Breast epithelium (tissue), 4 donors: Measurements from ENCODE around the gene ARHGAP31. TPM values are rescaled to one million over a fixed set of nuclear protein-coding genes. Genes with fewer than 3 reads are reported as not detected.

ENCODE experiments used
- DNase-seq, 2 donors: peaks; one replicate each; pipeline ENCODE4 v3.0.0-alpha.2; 2019; ENCODE audit warnings: low spot score in 2 of 2
- H3K27ac ChIP-seq, 2 donors: fragments of 200-600 bp; sonication (generic) in 1 of 2; one replicate each; pipeline ENCODE4 v1.5.1; 2016 to 2019; ENCODE audit warnings: mild to moderate bottlenecking in 1 of 2
- H3K27me3 ChIP-seq, 2 donors: fragments of 200-600 bp; sonication (generic) in 1 of 2; one replicate each; pipeline versions ENCODE4 v1.5.1 to v1.6.0; 2017 to 2019; ENCODE audit warnings: control low read depth in 1 of 2, mild to moderate bottlenecking in 1 of 2
- H3K36me3 ChIP-seq: fragments of 200-600 bp; one replicate; pipeline ENCODE4 v1.5.1; 2019
- H3K4me1 ChIP-seq, 2 donors: fragments of 200-600 bp; sonication (generic); one replicate each; pipeline ENCODE4 v1.5.1; 2016 to 2019; ENCODE audit warnings: control low read depth in 1 of 2
- H3K4me3 ChIP-seq, 3 donors: fragments of 200-600 bp; sonication (generic); 1 replicate in 2 of 3; 2 replicates in 1 of 3; pipeline ENCODE4 v1.5.1; 2016 to 2019; ENCODE audit warnings: mild to moderate bottlenecking in 3 of 3, moderate library complexity in 2 of 3
- H3K9me3 ChIP-seq, 2 donors: fragments of 200-600 bp; sonication (generic) in 1 of 2; one replicate each; pipeline ENCODE4 v1.5.1; 2016 to 2019; ENCODE audit warnings: control low read depth in 1 of 2
- POLR2A ChIP-seq: fragments of 450-650 bp; IDR thresholded peaks from one replicate; pipeline ENCODE4 v1.6.1; 2016; ENCODE audit warnings: antibody characterized with exemption, mild to moderate bottlenecking, moderate library complexity
- POLR2AphosphoS5 ChIP-seq, 3 donors: sonication (generic); formaldehyde crosslinking; IDR thresholded peaks; one replicate each; pipeline ENCODE4 v1.6.1; 2017; ENCODE audit warnings: antibody characterized with exemption in 3 of 3
- intact Hi-C: fragments of 100-400 bp; cut with DNase I; formaldehyde crosslinking; loops from one replicate; pipeline ENCODE4 v1.15.1; 2023; ENCODE audit warnings: low total_unique reads
- total RNA-seq, 3 donors: library from RNA; depleted of rRNA; stranded (reverse); fragments of >200 nt; gene quantifications; one replicate each; pipeline ENCODE4 v1.1.0, GENCODE V29; 2016
- TF ChIP-seq, protein P1 (sequence below), 3 donors: fragments of 450-650 bp; IDR thresholded peaks; one replicate each; pipeline ENCODE4 v1.5.1; 2016 to 2017; ENCODE audit warnings: antibody characterized with exemption in 3 of 3, mild to moderate bottlenecking in 3 of 3, moderate library complexity in 3 of 3

The ARHGAP31 gene
- total RNA-seq, 3 donors from 2014 or later = 11.6 to 19.3 (median 18.2) TPM

- no peak overlapping the region for H3K27ac ChIP-seq
- H3K9me3 ChIP-seq = peaks cover 14 to 56% of the 10 kb centered on the region in 2 donors
- no peak for DNase-seq
- TF ChIP-seq POLR2A = no peak
- H3K4me3 ChIP-seq = no peak overlapping the region
- intact Hi-C loops = no loop called here
- no peaks in the 10 kb centered on the region for H3K4me1 ChIP-seq
- H3K36me3 ChIP-seq = peaks cover 9% of the 10 kb centered on the region
- no peaks in the 10 kb centered on the region for H3K27me3 ChIP-seq
Measured at GRCh38 chr3:119427669-119428068, 133.5 kb downstream of the ARHGAP31 start.

GRCh38 chr3:119428538-119428937 is 134.4 kb downstream of the ARHGAP31 start:
- TF ChIP-seq, protein P1, sequence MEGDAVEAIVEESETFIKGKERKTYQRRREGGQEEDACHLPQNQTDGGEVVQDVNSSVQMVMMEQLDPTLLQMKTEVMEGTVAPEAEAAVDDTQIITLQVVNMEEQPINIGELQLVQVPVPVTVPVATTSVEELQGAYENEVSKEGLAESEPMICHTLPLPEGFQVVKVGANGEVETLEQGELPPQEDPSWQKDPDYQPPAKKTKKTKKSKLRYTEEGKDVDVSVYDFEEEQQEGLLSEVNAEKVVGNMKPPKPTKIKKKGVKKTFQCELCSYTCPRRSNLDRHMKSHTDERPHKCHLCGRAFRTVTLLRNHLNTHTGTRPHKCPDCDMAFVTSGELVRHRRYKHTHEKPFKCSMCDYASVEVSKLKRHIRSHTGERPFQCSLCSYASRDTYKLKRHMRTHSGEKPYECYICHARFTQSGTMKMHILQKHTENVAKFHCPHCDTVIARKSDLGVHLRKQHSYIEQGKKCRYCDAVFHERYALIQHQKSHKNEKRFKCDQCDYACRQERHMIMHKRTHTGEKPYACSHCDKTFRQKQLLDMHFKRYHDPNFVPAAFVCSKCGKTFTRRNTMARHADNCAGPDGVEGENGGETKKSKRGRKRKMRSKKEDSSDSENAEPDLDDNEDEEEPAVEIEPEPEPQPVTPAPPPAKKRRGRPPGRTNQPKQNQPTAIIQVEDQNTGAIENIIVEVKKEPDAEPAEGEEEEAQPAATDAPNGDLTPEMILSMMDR (IDR thresholded peaks at IDR 0.05) = no peak
- no peak for TF ChIP-seq POLR2A
- no peak for TF ChIP-seq POLR2AphosphoS5 (IDR thresholded peaks at IDR 0.05)
- no peak overlapping the region for H3K4me3 ChIP-seq
- peaks cover 14 to 56% of the 10 kb centered on the region in 2 donors for H3K9me3 ChIP-seq
- DNase-seq = no peak
- no peaks in the 10 kb centered on the region for H3K27me3 ChIP-seq
- H3K36me3 ChIP-seq = peaks cover 9% of the 10 kb centered on the region
- H3K4me1 ChIP-seq = no peaks in the 10 kb centered on the region
- intact Hi-C loops = no loop called here
- H3K27ac ChIP-seq = no peak overlapping the region

GRCh38 chr3:119433613-119434325 is 139.6 kb downstream of the ARHGAP31 start:
- no peak for DNase-seq
- peaks cover 8 to 13% of the 10 kb centered on the region in 2 donors for H3K9me3 ChIP-seq
- H3K36me3 ChIP-seq = peaks cover 25% of the 10 kb centered on the region
- H3K27ac ChIP-seq = no peak overlapping the region
- intact Hi-C loops = no loop called here
- no peaks in the 10 kb centered on the region for H3K27me3 ChIP-seq
- no peaks in the 10 kb centered on the region for H3K4me1 ChIP-seq
- TF ChIP-seq, protein P1 (IDR thresholded peaks at IDR 0.05) = no peak
- TF ChIP-seq POLR2A (no peak), POLR2AphosphoS5 (IDR thresholded peaks at IDR 0.05) (no peak)
- H3K4me3 ChIP-seq = no peak overlapping the region

DNA sequence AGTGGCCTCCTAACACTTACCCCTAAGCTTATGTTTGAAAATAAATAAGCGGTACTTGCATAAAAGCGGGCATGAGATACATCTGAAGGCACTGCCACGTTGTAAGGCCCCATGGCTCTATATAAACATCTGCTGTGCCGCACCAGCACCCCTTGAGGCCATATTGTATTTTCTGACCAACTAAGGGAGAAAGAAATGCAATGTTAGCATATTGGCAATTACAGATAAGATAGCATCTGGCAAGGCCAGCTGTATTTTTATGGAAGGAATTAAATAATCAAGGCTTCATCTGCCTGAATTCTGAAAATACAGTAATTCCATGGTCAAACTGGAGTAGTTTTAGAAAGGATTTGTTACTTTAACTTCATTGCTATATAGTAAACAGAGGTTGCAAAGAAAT is 140.5 kb downstream of the ARHGAP31 start:
- no peak overlapping the region for H3K4me3 ChIP-seq
- DNase-seq = no peak
- no peaks in the 10 kb centered on the region for H3K27me3 ChIP-seq
- peaks cover 4 to 6% of the 10 kb centered on the region in 2 donors for H3K9me3 ChIP-seq
- no peaks in the 10 kb centered on the region for H3K4me1 ChIP-seq
- no peak overlapping the region for H3K27ac ChIP-seq
- intact Hi-C loops = no loop called here
- peaks cover 25% of the 10 kb centered on the region for H3K36me3 ChIP-seq
- TF ChIP-seq POLR2A (no peak), POLR2AphosphoS5 (IDR thresholded peaks at IDR 0.05) (no peak)
- TF ChIP-seq, protein P1 (IDR thresholded peaks at IDR 0.05) = no peak

- H3K9me3 ChIP-seq = no peaks in the 10 kb centered on the region
- TF ChIP-seq POLR2AphosphoS5 (IDR thresholded peaks at IDR 0.05) = no peak
- TF ChIP-seq POLR2A = no peak
- TF ChIP-seq, protein P1 (IDR thresholded peaks at IDR 0.05) = no peak
- no peak for DNase-seq
- H3K4me3 ChIP-seq = no peak overlapping the region
- H3K27ac ChIP-seq = no peak overlapping the region
- H3K27me3 ChIP-seq = no peaks in the 10 kb centered on the region
- H3K4me1 ChIP-seq = no peaks in the 10 kb centered on the region
- intact Hi-C loops = no loop called here
- H3K36me3 ChIP-seq = peaks cover 17% of the 10 kb centered on the region
Measured at GRCh38 chr3:119436977-119437376, 142.8 kb downstream of the ARHGAP31 start.
